ENCODE measurements around the gene COA5.

COA5 gene

DNA sequence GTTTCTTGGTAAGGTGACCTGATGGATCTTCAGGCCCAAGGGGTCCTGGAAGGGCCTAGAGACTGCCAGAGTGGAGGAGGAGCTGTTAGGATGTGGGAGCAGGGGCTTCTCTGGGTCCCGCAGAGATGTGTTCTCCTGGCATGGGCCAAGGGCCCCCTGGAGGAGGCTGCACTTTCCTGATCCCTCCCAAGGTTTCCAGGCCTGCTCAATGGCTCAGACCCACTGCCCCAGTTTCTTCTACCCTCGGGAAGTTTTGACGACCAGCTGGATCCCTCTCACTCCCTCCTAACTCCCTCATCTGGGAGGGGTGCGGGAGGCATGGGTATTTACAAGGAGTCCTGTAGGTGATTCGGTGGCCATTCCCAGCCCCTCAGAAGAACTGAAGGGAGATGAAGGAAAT lies 36.1 kb downstream of the COA5 start:
- Histone ChIP-seq H2AK5ac (ENCODE audit: low read length, severe bottlenecking) (no peak overlapping the region), H3K18ac (ENCODE audit: low read depth in 1 of 2, low read length in 2 of 2) (no peak overlapping the region), H2BK5ac (ENCODE audit: low read depth, low read length, poor library complexity, severe bottlenecking) (no peak overlapping the region), H3K4ac (ENCODE audit: low read depth in 1 of 2, low read length in 2 of 2) (no peak overlapping the region), H2BK12ac (ENCODE audit: low read length in 2 of 2) (no peak overlapping the region), H3K79me1 (replicated peaks; ENCODE audit: low read length, poor library complexity, severe bottlenecking) (no peaks in the 10 kb centered on the region), H3K4me3 (ENCODE audit: insufficient read depth in 1 of 2, low read depth in 1 of 2, low read length in 2 of 2) (no peak overlapping the region), H3K4me1 (ENCODE audit: control insufficient read depth, insufficient read depth, low read depth, low read length) (peaks cover 3% of the 10 kb centered on the region), H3K36me3 (ENCODE audit: control insufficient read depth in 1 of 2, insufficient read depth in 2 of 2, low read depth in 1 of 2, low read length in 2 of 2) (peaks cover 52 to 74% of the 10 kb centered on the region in 2 experiments), H3K9me3 (ENCODE audit: control insufficient read depth, low read length) (no peaks in the 10 kb centered on the region), H2BK15ac (ENCODE audit: low read depth, poor library complexity, severe bottlenecking) (no peak overlapping the region), H4K91ac (ENCODE audit: low read length) (no peak overlapping the region), H3K27me3 (ENCODE audit: control insufficient read depth in 1 of 2, insufficient read depth in 1 of 2, low read length in 2 of 2) (no peaks in the 10 kb centered on the region), H3K23ac (ENCODE audit: low read length in 2 of 2) (no peak overlapping the region), H2BK120ac (ENCODE audit: low read depth, low read length) (no peak overlapping the region), H3K9ac (ENCODE audit: low read length) (no peak overlapping the region), H4K8ac (ENCODE audit: low read length) (no peak overlapping the region), H3K14ac (ENCODE audit: low read length in 2 of 2) (no peak overlapping the region), H2AFZ (ENCODE audit: low read depth, low read length) (no peak overlapping the region), H3K27ac (ENCODE audit: low read length, poor library complexity, severe bottlenecking) (no peak overlapping the region), H3K4me2 (ENCODE audit: low read length, poor library complexity, severe bottlenecking) (no peak overlapping the region)
- WGBS, result no CpG with 5 or more reads among the region's 5 CpGs
- DNase-seq, result no peak

DNA sequence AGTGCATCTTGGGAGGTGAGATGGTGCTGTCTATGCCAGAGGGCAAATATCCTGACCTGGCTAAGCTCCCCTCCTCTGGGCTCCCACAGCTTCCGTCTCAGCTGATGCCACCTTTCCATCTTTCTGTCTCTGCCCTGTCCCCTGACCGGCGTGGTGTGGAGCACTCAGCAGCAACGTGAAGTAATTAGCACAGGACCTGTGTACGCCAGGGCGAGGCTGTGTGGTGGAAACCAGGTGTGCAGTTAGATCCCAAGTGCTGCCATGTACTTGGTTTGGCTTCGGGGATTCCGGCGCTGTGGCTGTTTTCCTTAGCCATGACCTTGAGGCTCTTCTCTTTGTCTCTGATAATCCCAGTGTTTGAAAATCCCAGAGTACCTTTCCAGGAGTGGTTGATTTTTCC lies 36.5 kb downstream of the COA5 start:
- H3K9me3 ChIP-seq (ENCODE audit: control insufficient read depth, low read length), result no peaks in the 10 kb centered on the region
- no peak overlapping the region for H2BK5ac ChIP-seq (ENCODE audit: low read depth, low read length, poor library complexity, severe bottlenecking)
- H3K36me3 ChIP-seq (ENCODE audit: control insufficient read depth in 1 of 2, insufficient read depth in 2 of 2, low read depth in 1 of 2, low read length in 2 of 2), result peaks cover 53 to 74% of the 10 kb centered on the region in 2 experiments
- no peak overlapping the region for H2BK120ac ChIP-seq (ENCODE audit: low read depth, low read length)
- no peak overlapping the region for H4K8ac ChIP-seq (ENCODE audit: low read length)
- H2BK12ac ChIP-seq (ENCODE audit: low read length in 2 of 2), result no peak overlapping the region
- no peak overlapping the region for H3K18ac ChIP-seq (ENCODE audit: low read depth in 1 of 2, low read length in 2 of 2)
- H2BK15ac ChIP-seq (ENCODE audit: low read depth, poor library complexity, severe bottlenecking), result no peak overlapping the region
- no peak for DNase-seq
- H2AFZ ChIP-seq (ENCODE audit: low read depth, low read length), result no peak overlapping the region
- H3K4me3 ChIP-seq (ENCODE audit: insufficient read depth in 1 of 2, low read depth in 1 of 2, low read length in 2 of 2), result no peak overlapping the region
- peaks cover 3% of the 10 kb centered on the region for H3K4me1 ChIP-seq (ENCODE audit: control insufficient read depth, insufficient read depth, low read depth, low read length)
- WGBS, result 97% methylated on average over 9 of the region's 9 CpGs
- no peaks in the 10 kb centered on the region for H3K79me1 ChIP-seq (replicated peaks; ENCODE audit: low read length, poor library complexity, severe bottlenecking)
- H3K23ac ChIP-seq (ENCODE audit: low read length in 2 of 2), result no peak overlapping the region
- no peak overlapping the region for H3K14ac ChIP-seq (ENCODE audit: low read length in 2 of 2)
- no peak overlapping the region for H2AK5ac ChIP-seq (ENCODE audit: low read length, severe bottlenecking)
- no peak overlapping the region for H3K27ac ChIP-seq (ENCODE audit: low read length, poor library complexity, severe bottlenecking)
- peak overlapping the region; percentile 1 for H4K91ac ChIP-seq (ENCODE audit: low read length)
- H3K4me2 ChIP-seq (ENCODE audit: low read length, poor library complexity, severe bottlenecking), result no peak overlapping the region
- H3K4ac ChIP-seq (ENCODE audit: low read depth in 1 of 2, low read length in 2 of 2), result no peak overlapping the region
- H3K27me3 ChIP-seq (ENCODE audit: control insufficient read depth in 1 of 2, insufficient read depth in 1 of 2, low read length in 2 of 2), result no peaks in the 10 kb centered on the region
- H3K9ac ChIP-seq (ENCODE audit: low read length), result no peak overlapping the region

DNA sequence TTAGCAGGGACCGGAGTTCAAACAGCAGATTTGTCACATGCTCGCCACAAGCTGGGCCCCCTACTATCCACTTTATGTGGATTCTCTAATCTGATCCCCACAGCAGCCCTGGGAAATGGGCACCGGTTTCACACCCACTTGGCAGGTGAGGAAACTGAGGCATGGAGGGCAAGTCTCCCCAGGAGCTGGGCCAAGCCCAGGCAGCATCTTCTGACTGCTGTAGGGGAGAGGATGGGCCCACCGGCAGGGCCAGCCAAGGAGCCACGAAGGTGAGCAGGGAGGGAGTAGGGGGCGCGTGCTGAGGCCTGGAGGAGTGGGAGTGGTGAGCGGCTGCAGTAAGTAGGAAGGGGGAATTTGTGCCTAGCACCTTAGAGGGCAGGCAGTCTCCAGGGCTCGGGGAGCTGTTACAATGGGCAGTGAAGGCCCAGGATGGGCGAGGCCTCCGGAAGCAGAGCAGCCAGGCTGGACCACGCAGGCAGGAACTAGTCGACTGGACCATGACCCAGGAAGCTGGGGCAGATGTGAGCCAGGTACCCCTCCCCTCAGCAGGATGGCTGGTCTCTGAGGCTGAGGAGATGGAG lies 37.1 kb downstream of the COA5 start:
- no peak overlapping the region for H3K14ac ChIP-seq (ENCODE audit: low read length in 2 of 2)
- no peak overlapping the region for H2BK5ac ChIP-seq (ENCODE audit: low read depth, low read length, poor library complexity, severe bottlenecking)
- H3K23ac ChIP-seq (ENCODE audit: low read length in 2 of 2), result no peak overlapping the region
- H3K4me1 ChIP-seq (ENCODE audit: control insufficient read depth, insufficient read depth, low read depth, low read length), result peaks cover 3% of the 10 kb centered on the region
- no peak overlapping the region for H2BK12ac ChIP-seq (ENCODE audit: low read length in 2 of 2)
- no peak overlapping the region for H2BK15ac ChIP-seq (ENCODE audit: low read depth, poor library complexity, severe bottlenecking)
- H3K27me3 ChIP-seq (ENCODE audit: control insufficient read depth in 1 of 2, insufficient read depth in 1 of 2, low read length in 2 of 2), result no peaks in the 10 kb centered on the region
- H3K9me3 ChIP-seq (ENCODE audit: control insufficient read depth, low read length), result no peaks in the 10 kb centered on the region
- no peak overlapping the region for H2AK5ac ChIP-seq (ENCODE audit: low read length, severe bottlenecking)
- no peak overlapping the region for H3K9ac ChIP-seq (ENCODE audit: low read length)
- no peak overlapping the region for H2AFZ ChIP-seq (ENCODE audit: low read depth, low read length)
- H3K79me1 ChIP-seq (replicated peaks; ENCODE audit: low read length, poor library complexity, severe bottlenecking), result no peaks in the 10 kb centered on the region
- no peak overlapping the region for H3K4ac ChIP-seq (ENCODE audit: low read depth in 1 of 2, low read length in 2 of 2)
- H3K4me2 ChIP-seq (ENCODE audit: low read length, poor library complexity, severe bottlenecking), result no peak overlapping the region
- no peak overlapping the region for H3K18ac ChIP-seq (ENCODE audit: low read depth in 1 of 2, low read length in 2 of 2)
- WGBS, result 94% methylated on average over 13 of the region's 13 CpGs
- no peak overlapping the region for H3K4me3 ChIP-seq (ENCODE audit: insufficient read depth in 1 of 2, low read depth in 1 of 2, low read length in 2 of 2)
- H3K27ac ChIP-seq (ENCODE audit: low read length, poor library complexity, severe bottlenecking), result no peak overlapping the region
- H2BK120ac ChIP-seq (ENCODE audit: low read depth, low read length), result no peak overlapping the region
- no peak for DNase-seq
- H4K8ac ChIP-seq (ENCODE audit: low read length), result no peak overlapping the region
- peaks cover 59 to 74% of the 10 kb centered on the region in 2 experiments for H3K36me3 ChIP-seq (ENCODE audit: control insufficient read depth in 1 of 2, insufficient read depth in 2 of 2, low read depth in 1 of 2, low read length in 2 of 2)
- H4K91ac ChIP-seq (ENCODE audit: low read length), result no peak overlapping the region

DNA sequence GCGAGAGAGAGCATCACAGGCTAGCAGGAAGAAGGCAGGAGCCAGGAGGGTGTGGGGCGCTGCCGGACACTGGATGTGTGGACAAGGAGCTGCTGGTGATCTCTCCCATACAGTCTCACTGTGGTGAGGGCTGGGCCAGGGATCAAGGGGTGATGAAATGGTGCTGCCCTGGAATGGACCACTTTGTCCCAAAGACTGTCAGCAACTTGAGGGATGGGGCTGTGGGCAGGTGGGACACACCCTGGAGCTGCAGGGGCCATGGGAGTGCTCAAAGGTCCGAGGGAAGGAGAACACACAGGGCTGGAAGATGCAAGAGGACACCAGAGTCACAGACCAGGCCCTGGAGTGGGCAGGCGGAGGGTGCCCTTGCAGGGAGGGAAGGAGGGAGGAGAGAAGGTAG lies 38.0 kb downstream of the COA5 start:
- Histone ChIP-seq H3K9me3 (ENCODE audit: control insufficient read depth, low read length) (no peaks in the 10 kb centered on the region), H3K79me1 (replicated peaks; ENCODE audit: low read length, poor library complexity, severe bottlenecking) (no peaks in the 10 kb centered on the region), H3K4me2 (ENCODE audit: low read length, poor library complexity, severe bottlenecking) (no peak overlapping the region), H3K4me3 (ENCODE audit: insufficient read depth in 1 of 2, low read depth in 1 of 2, low read length in 2 of 2) (no peak overlapping the region), H2BK12ac (ENCODE audit: low read length in 2 of 2) (no peak overlapping the region), H2BK120ac (ENCODE audit: low read depth, low read length) (no peak overlapping the region), H3K4me1 (ENCODE audit: control insufficient read depth, insufficient read depth, low read depth, low read length) (peaks cover 3% of the 10 kb centered on the region), H3K36me3 (ENCODE audit: control insufficient read depth in 1 of 2, insufficient read depth in 2 of 2, low read depth in 1 of 2, low read length in 2 of 2) (peaks cover 67 to 80% of the 10 kb centered on the region in 2 experiments), H2AFZ (ENCODE audit: low read depth, low read length) (no peak overlapping the region), H2AK5ac (ENCODE audit: low read length, severe bottlenecking) (no peak overlapping the region), H3K18ac (ENCODE audit: low read depth in 1 of 2, low read length in 2 of 2) (no peak overlapping the region), H3K14ac (ENCODE audit: low read length in 2 of 2) (no peak overlapping the region), H3K23ac (ENCODE audit: low read length in 2 of 2) (no peak overlapping the region), H4K91ac (ENCODE audit: low read length) (no peak overlapping the region), H3K4ac (ENCODE audit: low read depth in 1 of 2, low read length in 2 of 2) (no peak overlapping the region), H2BK5ac (ENCODE audit: low read depth, low read length, poor library complexity, severe bottlenecking) (no peak overlapping the region), H3K9ac (ENCODE audit: low read length) (no peak overlapping the region), H2BK15ac (ENCODE audit: low read depth, poor library complexity, severe bottlenecking) (no peak overlapping the region), H3K27me3 (ENCODE audit: control insufficient read depth in 1 of 2, insufficient read depth in 1 of 2, low read length in 2 of 2) (no peaks in the 10 kb centered on the region), H4K8ac (ENCODE audit: low read length) (no peak overlapping the region), H3K27ac (ENCODE audit: low read length, poor library complexity, severe bottlenecking) (no peak overlapping the region)
- DNase-seq, result no peak
- WGBS, result 98% methylated on average over 5 of the region's 5 CpGs
